Stimulated activated CD4-positive, alpha-beta T cell treated with anti-CD3 and anti-CD28 coated beads, Interleukin-2, amount 100 ng/mL, for 24 hours (primary cell): ENCODE measurements around the gene MYO6.

Experiments
- DNase-seq, 2 donors: peaks; one replicate each; pipeline ENCODE4 v3.0.0-alpha.2; 2020

Gene MYO6

GRCh38 chr6:75830959-75831885, 82.2 kb downstream of the MYO6 start:
- peak in 1 of 2 donors; percentile 19 for DNase-seq

- DNase-seq = no peak
Observed at GRCh38 chr6:75834447-75834846, 85.4 kb downstream of the MYO6 start.

GRCh38 chr6:75842191-75842590, 93.2 kb downstream of the MYO6 start:
- no peak for DNase-seq

- no peak for DNase-seq
Observed at GRCh38 chr6:75842732-75843131, 93.7 kb downstream of the MYO6 start.

GRCh38 chr6:75843396-75843795, 94.4 kb downstream of the MYO6 start:
- no peak for DNase-seq

- no peak for DNase-seq
Observed at GRCh38 chr6:75848274-75848673, 99.2 kb downstream of the MYO6 start.

GRCh38 chr6:75849329-75850025, 100.4 kb downstream of the MYO6 start:
- DNase-seq = no peak

- DNase-seq = no peak
Observed at GRCh38 chr6:75850026-75850833, 101.2 kb downstream of the MYO6 start.

- DNase-seq = no peak
Observed at GRCh38 chr6:75852721-75853120, 103.7 kb downstream of the MYO6 start.

GRCh38 chr6:75853806-75854205, 104.8 kb downstream of the MYO6 start:
- DNase-seq = no peak

- peak; percentile 3 to 20 for DNase-seq
Observed at GRCh38 chr6:75855052-75855451, 106.0 kb downstream of the MYO6 start.

- DNase-seq = no peak
Observed at GRCh38 chr6:75856902-75857301, 107.9 kb downstream of the MYO6 start.

- no peak for DNase-seq
Observed at GRCh38 chr6:75863001-75863400, 114.0 kb downstream of the MYO6 start.

GRCh38 chr6:75863784-75864183, 114.7 kb downstream of the MYO6 start:
- DNase-seq = no peak

GRCh38 chr6:75864446-75864845, 115.4 kb downstream of the MYO6 start:
- DNase-seq = no peak

- no peak for DNase-seq
Observed at GRCh38 chr6:75870389-75870788, 121.3 kb downstream of the MYO6 start.

- no peak for DNase-seq
Observed at GRCh38 chr6:75874224-75874623, 125.2 kb downstream of the MYO6 start.

GRCh38 chr6:75876152-75876551, 127.1 kb downstream of the MYO6 start:
- no peak for DNase-seq

- DNase-seq = no peak
Observed at GRCh38 chr6:75880305-75880704, 131.3 kb downstream of the MYO6 start.

GRCh38 chr6:75882734-75883133, 133.7 kb downstream of the MYO6 start:
- DNase-seq = no peak

GRCh38 chr6:75884822-75885221, 135.8 kb downstream of the MYO6 start:
- DNase-seq = no peak

- DNase-seq = no peak
Observed at GRCh38 chr6:75892384-75892783, 143.3 kb downstream of the MYO6 start.

- no peak for DNase-seq
Observed at GRCh38 chr6:75893058-75893775, 144.2 kb downstream of the MYO6 start.
